Osteoblast (primary cell): ENCODE data around the gene CDKN2C. TPM values are rescaled to one million over a fixed set of nuclear protein-coding genes. Genes with fewer than 3 reads are reported as not detected.

Source experiments
- DNase-seq: peaks from one replicate; pipeline ENCODE4 v3.0.0; 2011; ENCODE audit warnings: low spot score, mixed read lengths; ENCODE audit not compliant: insufficient read length; ENCODE audit errors: missing footprints
- H2AFZ ChIP-seq: 2 replicates; pipeline ENCODE4 v1.6.0; 2011; ENCODE audit warnings: mild to moderate bottlenecking, low read length
- H3K27ac ChIP-seq: 2 replicates; pipeline ENCODE4 v1.5.1; 2011; ENCODE audit warnings: mild to moderate bottlenecking, low read depth, low read length, moderate library complexity
- H3K27me3 ChIP-seq: 2 replicates; pipeline ENCODE4 v1.6.0; 2012; ENCODE audit warnings: mild to moderate bottlenecking, control low read depth, inconsistent platforms, low read length, moderate library complexity; ENCODE audit not compliant: insufficient read depth
- H3K36me3 ChIP-seq: 2 replicates; pipeline ENCODE4 v1.5.1; 2011; ENCODE audit warnings: mild to moderate bottlenecking, low read length, control low read depth, moderate library complexity; ENCODE audit not compliant: insufficient read depth
- H3K4me1 ChIP-seq: 2 replicates; pipeline ENCODE4 v1.5.1; 2011; ENCODE audit warnings: mild to moderate bottlenecking, low read length, control low read depth, moderate library complexity; ENCODE audit not compliant: insufficient read depth
- H3K4me2 ChIP-seq: 2 replicates; pipeline ENCODE4 v1.6.0; 2011; ENCODE audit warnings: mild to moderate bottlenecking, low read length; ENCODE audit not compliant: insufficient read depth
- H3K4me3 ChIP-seq: fragments of 200-600 bp; sonication (generic); 3 replicates; pipeline ENCODE4 v1.5.1; 2012; ENCODE audit warnings: mild to moderate bottlenecking, low read length, inconsistent platforms; ENCODE audit not compliant: insufficient read depth
- H3K79me2 ChIP-seq: 2 replicates; pipeline ENCODE4 v1.6.0; 2012; ENCODE audit warnings: mild to moderate bottlenecking, low read length, control low read depth, inconsistent platforms; ENCODE audit not compliant: insufficient read depth
- H3K9me3 ChIP-seq: 2 replicates; pipeline ENCODE4 v1.5.1; 2011; ENCODE audit warnings: low read depth, low read length, control low read depth
- H4K20me1 ChIP-seq: 2 replicates; pipeline ENCODE4 v1.6.0; 2012; ENCODE audit warnings: mild to moderate bottlenecking, low read length, control low read depth; ENCODE audit not compliant: insufficient read depth
- total RNA-seq: library from RNA; depleted of rRNA; stranded (reverse); fragments of >200 nt; gene quantifications from 2 replicates; pipeline ENCODE4 v1.2.3, GENCODE V29; 2012
- TF ChIP-seq, protein P1 (sequence below): IDR thresholded peaks from 2 replicates; pipeline ENCODE4 v1.5.1; 2011; ENCODE audit warnings: mild to moderate bottlenecking, low read depth, low read length, moderate library complexity; ENCODE audit errors: extremely low read depth

The CDKN2C gene
- total RNA-seq, 1 donor: 34.4 TPM

DNA sequence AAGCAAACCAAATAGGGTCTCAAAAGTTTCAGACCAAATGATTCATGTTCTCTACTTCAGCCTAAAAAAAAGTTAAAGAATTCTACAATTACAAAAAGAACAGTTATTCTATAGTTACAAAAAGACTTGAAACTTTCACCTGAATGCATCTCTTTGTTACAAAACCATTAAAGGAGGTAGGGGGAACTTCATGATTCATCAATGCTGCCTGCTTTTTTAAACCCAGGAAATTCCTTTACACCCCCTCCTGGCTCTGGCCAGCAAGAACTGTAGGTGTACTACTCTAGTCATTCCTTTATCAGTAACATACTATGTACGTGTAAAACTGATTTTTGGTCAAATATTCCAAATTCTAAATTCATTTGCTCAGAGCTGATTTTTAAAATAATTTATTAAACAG is 14.9 kb upstream of the CDKN2C start:
- peaks cover 6% of the 10 kb centered on the region for H4K20me1 ChIP-seq
- H3K4me2 ChIP-seq: no peak overlapping the region
- peaks cover 76% of the 10 kb centered on the region for H3K79me2 ChIP-seq
- no peak overlapping the region for H2AFZ ChIP-seq
- no peaks in the 10 kb centered on the region for H3K27me3 ChIP-seq
- no peak for DNase-seq
- H3K4me1 ChIP-seq: peaks cover 6% of the 10 kb centered on the region
- H3K9me3 ChIP-seq: no peaks in the 10 kb centered on the region
- no peak overlapping the region for H3K27ac ChIP-seq
- TF ChIP-seq, protein P1, sequence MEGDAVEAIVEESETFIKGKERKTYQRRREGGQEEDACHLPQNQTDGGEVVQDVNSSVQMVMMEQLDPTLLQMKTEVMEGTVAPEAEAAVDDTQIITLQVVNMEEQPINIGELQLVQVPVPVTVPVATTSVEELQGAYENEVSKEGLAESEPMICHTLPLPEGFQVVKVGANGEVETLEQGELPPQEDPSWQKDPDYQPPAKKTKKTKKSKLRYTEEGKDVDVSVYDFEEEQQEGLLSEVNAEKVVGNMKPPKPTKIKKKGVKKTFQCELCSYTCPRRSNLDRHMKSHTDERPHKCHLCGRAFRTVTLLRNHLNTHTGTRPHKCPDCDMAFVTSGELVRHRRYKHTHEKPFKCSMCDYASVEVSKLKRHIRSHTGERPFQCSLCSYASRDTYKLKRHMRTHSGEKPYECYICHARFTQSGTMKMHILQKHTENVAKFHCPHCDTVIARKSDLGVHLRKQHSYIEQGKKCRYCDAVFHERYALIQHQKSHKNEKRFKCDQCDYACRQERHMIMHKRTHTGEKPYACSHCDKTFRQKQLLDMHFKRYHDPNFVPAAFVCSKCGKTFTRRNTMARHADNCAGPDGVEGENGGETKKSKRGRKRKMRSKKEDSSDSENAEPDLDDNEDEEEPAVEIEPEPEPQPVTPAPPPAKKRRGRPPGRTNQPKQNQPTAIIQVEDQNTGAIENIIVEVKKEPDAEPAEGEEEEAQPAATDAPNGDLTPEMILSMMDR: no peak
- no peaks in the 10 kb centered on the region for H3K36me3 ChIP-seq
- H3K4me3 ChIP-seq: no peak overlapping the region

DNA sequence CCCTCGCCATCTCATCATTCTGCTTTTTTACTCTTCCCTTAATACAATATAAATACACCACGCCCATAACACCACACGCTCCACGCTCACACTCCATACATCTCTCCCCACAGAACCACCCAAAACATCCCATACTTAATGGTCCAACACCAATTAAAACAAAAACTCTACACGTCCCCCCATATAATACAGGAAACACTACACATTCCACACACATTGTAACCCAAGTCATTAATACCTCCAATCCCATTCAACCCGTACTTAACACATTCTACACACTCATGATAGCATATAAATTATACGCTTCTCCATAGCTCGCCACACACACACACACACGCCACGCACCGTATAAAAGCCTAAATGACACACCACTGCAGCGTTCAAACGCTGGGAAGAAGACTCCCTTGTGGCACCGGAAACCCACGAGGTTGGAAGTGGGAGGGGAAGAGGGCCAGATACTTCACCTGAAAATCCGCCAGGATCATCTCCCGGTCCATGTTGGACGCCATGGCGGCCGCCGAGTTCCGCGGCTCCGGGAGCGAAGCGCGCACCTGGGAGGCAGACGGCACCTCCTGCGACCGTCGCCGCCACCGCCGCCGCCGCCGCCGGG is 10.6 kb upstream of the CDKN2C start:
- H3K27ac ChIP-seq: peak overlapping the region; percentile 37
- H3K4me1 ChIP-seq: peaks cover 6% of the 10 kb centered on the region
- H3K79me2 ChIP-seq: peaks cover 51% of the 10 kb centered on the region
- no peaks in the 10 kb centered on the region for H3K9me3 ChIP-seq
- H2AFZ ChIP-seq: peak overlapping the region; percentile 80
- H3K4me2 ChIP-seq: peak overlapping the region; percentile 91
- H3K27me3 ChIP-seq: no peaks in the 10 kb centered on the region
- TF ChIP-seq, protein P1: no peak
- peak; percentile 85 for DNase-seq
- no peaks in the 10 kb centered on the region for H3K36me3 ChIP-seq
- H4K20me1 ChIP-seq: no peaks in the 10 kb centered on the region
- H3K4me3 ChIP-seq: peak overlapping the region; percentile 84

DNA sequence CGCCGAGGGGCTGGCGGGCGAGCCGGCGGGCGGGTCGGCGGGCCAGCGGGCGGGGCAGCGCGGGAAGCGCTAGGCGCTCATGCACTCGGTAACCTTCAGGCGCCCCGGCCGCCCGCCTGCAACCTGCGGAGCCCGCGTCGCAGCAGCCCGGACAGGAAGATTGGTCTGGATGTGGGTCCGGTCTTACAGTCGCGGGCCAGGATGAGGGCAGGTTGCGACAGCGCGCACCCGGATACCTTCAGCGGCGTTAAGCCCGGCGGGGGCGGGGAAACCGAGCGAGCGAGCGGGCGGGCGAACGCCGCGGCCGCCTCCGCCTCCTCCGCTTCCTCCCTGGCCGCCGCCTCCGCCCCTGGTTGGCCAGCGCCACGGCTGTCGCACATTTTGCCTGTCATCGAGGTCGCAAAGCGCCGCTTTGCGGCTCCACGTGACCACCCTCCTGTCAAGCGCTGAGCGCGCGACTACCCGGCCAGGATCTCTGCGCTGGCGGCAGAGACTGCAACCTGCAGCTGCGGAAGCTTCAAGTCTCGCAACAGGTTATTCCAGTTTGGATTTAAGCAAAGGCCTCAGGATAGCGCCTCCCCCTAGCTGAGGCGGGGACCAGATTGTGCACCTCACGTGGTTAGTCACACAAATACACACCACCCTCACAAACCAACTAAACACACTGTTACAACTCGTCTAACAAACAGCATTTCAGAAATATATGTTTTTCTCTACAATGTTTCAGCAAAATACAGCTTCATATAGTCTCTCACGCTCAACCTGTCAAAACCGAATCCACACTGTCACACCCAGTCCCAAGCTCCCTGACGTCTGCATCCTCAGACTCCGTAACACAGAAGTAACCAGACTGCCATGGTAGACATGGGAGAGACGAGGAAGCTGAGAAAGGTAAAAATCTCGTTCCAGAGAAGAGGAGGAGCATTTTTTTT is 9.9 kb upstream of the CDKN2C start, which contains the start of gene FAF1:
TSS of gene FAF1 (minus strand) at position 355 of the 932 bp plus-strand sequence. CDS start 456 bp downstream, outside the sequence.
- H3K4me3 ChIP-seq: peak within 1 kb of the TSS; percentile 84
- H2AFZ ChIP-seq: peak within 1 kb of the TSS; percentile 94

More for the DNA sequence above, 9.9 kb upstream of the CDKN2C start, which contains the start of gene FAF1:
- Histone ChIP-seq H4K20me1 (no peaks in the 10 kb centered on the region), H3K9me3 (no peaks in the 10 kb centered on the region), H3K27me3 (no peaks in the 10 kb centered on the region), H3K27ac (peak within 1 kb of the TSS; percentile 79), H3K79me2 (peaks cover 44% of the 10 kb centered on the region), H3K36me3 (no peaks in the 10 kb centered on the region), H3K4me2 (peak within 1 kb of the TSS; percentile 91), H3K4me1 (peaks cover 6% of the 10 kb centered on the region)
- peak; percentile 99 for DNase-seq
- TF ChIP-seq, protein P1: peak; percentile 23
